ENCODE measurements around the gene TUT4.

DNA sequence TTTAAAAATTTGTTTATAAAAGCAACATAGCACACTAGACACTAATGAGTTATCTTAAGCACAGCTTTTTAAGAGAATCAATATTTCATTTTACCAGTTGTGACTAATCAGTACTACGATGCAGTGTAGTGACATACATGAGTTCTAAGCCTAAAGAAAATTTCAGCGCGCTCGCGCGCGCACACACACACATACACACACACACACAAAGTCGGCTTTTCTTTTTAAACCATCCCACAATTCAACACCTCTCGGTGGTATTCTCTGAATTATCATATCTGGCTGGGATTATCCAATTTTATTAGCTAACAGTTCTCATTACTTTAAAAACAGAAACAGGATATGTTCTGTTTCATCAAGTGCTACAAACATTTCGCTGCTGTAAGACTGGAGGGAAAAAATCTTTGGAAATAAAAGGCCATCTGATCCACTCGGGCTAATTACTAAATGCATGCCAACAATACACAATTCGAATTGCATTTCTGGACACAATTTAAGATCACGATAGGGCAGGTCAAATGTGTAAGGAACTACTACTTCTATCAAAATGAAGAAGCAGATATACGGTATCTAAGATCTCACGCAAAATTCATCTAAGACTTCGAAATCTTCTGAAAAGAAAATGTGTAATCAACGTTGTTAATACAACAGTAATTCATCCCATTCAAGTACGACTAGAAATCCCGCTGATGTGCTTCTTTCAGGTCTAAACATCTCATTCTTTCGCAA lies 1.2 kb downstream of the TUT4 start:
- no peak for TF ChIP-seq NFIC (IDR thresholded peaks at IDR 0.05)
- TF ChIP-seq EP300 (IDR thresholded peaks at IDR 0.05; ENCODE audit: borderline replicate concordance) = no peak
- TF ChIP-seq REST (IDR thresholded peaks at IDR 0.05; ENCODE audit: low read depth) = no peak
- peak; percentile 93; the same call in 1 of the 2 replicates for TF ChIP-seq CEBPB (IDR thresholded peaks at IDR 0.05)
- no peak for TF ChIP-seq TCF12 (IDR thresholded peaks at IDR 0.05; ENCODE audit: low read depth)
